ENCODE measurements around the gene ZFR2.
"Not testable (repeated sequence)": the region's sequence is repeated elsewhere in the genome, so short reads cannot be mapped to it uniquely, and the experiment has no call there.

The ZFR2 gene

GRCh38 chr19:3868770-3869456 lies at the start of gene ZFR2:
TSS of gene ZFR2 (minus strand) at chr19:3869038. CDS start at chr19:3869017, 21 bp downstream.
- DNase-seq (ENCODE audit: low read depth): peak; percentile 21

DNA sequence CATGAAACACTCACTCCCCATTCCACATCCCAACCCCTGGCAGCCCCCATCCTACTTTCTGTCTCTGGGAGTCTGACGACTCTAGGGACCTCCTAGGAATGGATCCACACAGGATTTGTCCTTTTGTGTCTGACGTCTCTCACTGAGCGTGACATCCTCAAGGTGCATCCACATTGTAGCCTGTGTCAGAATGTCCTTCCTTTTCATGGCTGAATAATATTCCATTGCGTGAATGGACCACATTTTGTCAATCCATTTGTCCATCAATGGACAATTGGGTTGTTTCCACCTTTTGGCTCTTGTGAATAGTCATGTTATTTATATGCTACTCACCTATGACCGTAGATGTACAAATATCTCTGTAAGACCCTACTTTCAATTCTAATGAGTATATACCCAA lies 47.2 kb upstream of the ZFR2 start:
- DNase-seq (ENCODE audit: low read depth): no peak

- no peak for DNase-seq (ENCODE audit: low read depth)
Observed at GRCh38 chr19:3914199-3914598, 45.4 kb upstream of the ZFR2 start.

DNA sequence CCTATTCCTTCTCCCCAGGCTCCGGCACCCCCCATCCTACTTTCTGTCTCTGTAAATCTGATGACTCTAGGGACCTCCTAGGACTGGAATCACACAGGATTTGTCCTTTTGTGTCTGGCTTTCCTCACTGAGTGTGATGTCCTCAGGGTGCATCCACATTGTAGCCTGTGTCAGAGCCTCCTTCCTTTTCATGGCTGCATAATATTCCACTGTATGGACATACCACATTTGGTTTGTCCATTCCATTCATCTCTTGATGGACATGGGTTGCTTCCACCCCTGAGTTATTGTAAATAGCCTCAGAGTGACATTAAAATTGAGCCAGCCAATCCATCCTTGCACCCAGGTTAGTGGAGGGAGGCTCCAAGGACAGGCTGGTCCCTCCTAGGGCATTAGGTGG lies 41.3 kb upstream of the ZFR2 start:
- DNase-seq (ENCODE audit: low read depth): no peak

DNA sequence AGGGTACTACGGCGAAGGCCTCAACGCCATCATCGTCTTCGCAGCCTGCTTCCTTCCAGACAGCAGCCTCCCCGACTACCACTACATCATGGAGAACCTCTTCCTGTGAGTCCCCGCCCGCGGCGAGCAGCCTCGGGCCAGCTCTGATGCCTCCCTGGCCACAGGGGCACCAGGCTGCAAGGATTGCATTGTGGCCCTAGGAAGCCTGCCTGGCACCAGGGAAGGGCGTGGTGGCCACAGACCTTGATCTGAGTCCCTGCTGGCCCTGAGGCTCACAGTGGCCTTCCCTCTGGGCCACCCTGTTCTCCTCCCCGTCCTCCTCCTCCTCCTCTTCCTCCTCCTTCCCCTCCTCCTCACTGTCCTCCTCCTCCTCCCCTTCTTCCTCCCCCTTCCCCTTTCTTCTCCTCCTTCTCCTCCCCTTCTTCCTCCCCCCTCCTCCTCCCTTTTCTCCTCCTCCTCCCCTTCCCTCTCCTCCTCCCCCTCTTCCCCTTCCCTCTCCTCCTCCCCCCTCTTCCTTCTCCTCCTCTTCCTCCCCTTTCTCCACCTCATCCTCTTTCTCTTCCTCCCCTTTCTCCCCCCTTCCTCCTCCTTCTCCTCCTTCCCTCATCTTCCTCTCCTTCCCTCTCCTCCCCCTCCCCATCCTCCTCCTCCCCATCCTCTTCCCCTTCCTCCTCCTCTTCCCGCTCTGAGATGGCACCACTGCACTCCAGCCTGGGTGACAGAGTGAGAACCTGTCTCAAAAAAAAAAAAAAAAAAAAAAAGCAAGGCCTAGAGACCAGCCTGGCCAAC lies 39.6 kb upstream of the ZFR2 start:
- DNase-seq (ENCODE audit: low read depth): no peak

DNA sequence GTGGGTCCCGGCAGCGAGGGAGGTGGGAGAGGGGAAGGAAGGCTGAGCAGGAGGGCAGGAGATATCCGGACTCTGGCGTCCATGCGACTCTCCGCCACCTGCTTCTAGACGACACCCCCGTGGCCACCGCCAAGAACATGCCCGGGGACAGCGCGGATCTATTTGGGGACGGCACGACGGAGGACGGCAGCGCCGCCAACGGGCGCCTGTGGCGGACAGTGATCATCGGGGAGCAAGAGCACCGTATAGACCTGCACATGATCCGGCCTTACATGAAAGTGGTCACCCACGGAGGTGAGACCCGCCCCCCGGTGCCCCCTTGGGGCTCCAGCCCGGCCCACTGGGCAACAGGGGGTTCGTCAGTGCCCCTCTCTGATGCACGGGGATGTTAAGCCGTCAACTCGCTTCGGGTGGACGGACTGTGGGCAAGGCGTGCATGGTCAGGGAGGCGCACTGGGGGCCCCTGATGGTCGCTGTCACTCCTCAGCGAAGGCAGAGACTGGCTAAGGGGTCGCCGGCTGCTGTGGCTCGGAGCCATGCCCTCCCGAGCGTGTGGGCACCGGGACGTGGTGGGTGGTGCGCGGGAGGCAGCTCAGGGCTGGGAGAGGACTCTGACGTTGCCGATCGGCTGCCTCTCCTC lies 38.9 kb upstream of the ZFR2 start:
- no peak for DNase-seq (ENCODE audit: low read depth)

DNA sequence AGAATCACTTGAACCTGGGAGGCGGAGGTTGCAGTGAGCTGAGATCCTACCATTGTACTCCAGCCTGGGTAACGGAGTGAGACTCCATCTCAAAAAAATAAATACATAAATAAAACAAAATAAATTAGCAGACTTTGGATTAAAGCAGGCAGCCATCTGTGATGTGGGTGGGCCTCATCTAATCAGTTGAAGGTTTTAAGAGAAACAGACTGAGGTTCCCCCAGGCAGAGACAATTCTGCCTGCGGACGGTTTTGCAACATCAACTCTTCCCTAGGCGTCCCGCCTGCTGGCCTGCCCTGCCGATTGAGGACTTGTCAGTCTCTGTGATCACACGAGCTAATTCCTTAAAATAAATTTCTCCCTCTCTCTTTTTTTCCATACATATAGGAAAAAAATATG lies 35.4 kb upstream of the ZFR2 start:
- no peak for DNase-seq (ENCODE audit: low read depth)

DNA sequence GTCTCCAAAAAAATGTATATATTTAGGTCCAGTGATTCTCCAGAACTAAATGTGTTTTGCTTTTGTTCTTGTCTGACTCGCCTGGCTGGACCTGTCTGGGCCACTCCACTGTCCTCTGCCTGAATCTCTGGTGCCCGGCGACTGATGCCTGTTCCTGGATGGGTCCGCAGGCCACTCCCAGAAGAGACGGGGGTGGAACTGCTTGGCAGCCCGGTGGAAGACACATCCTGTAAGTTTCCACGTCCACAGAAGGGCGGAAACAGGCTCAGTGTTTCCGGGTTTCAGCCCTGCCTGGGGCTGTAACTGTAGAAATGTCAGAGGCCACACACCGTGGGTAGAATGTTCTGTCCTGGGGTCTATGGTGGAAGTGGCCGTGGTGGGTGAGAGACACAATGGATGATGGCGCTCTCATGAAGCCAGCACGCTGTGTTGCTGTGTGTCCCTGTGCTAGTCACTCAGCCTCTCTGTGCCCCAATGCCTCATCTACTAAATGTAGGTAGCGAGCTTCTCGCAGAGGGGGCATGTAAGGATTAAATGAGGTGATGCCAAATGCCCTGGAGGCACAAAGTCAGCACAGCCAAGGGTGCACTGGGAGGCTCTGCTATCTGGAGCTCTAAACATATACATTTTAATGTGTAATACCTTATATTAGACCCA lies 33.6 kb upstream of the ZFR2 start:
- DNase-seq (ENCODE audit: low read depth): no peak

GRCh38 chr19:3899531-3900294 lies 30.9 kb upstream of the ZFR2 start:
- DNase-seq (ENCODE audit: low read depth): no peak

- no peak for DNase-seq (ENCODE audit: low read depth)
Observed at GRCh38 chr19:3898426-3898825, 29.6 kb upstream of the ZFR2 start.

- DNase-seq (ENCODE audit: low read depth): no peak
Observed at GRCh38 chr19:3897936-3898335, 29.1 kb upstream of the ZFR2 start.

GRCh38 chr19:3895788-3896187 lies 26.9 kb upstream of the ZFR2 start:
- DNase-seq (ENCODE audit: low read depth): no peak

DNA sequence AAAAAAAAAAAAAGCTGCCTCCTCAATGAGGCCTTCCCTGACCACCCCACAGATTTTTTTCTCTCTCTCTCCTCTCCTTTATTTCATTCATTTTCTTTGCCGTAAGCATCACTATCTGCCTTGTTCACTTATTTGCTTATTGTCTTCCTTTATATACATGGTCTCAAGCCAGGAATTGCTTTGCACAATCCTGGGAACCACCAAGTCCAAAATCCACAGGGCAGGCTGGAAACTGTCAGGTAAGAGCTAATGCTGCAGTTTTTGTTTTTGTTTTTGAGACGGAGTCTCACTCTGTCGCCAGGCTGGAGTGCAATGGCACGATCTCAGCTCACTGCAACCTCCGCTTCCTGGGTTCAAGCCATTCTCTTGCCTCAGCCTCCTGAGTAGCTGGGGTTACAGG lies 26.1 kb upstream of the ZFR2 start:
- DNase-seq (ENCODE audit: low read depth): not testable (repeated sequence)

GRCh38 chr19:3893509-3894179 lies 24.8 kb upstream of the ZFR2 start:
- DNase-seq (ENCODE audit: low read depth): no peak

GRCh38 chr19:3890591-3890990 lies 21.8 kb upstream of the ZFR2 start:
- no peak for DNase-seq (ENCODE audit: low read depth)

- DNase-seq (ENCODE audit: low read depth): no peak
Observed at GRCh38 chr19:3882041-3882384, 13.2 kb upstream of the ZFR2 start.

GRCh38 chr19:3881272-3882040 lies 12.6 kb upstream of the ZFR2 start:
- no peak for DNase-seq (ENCODE audit: low read depth)

GRCh38 chr19:3880471-3881271 lies 11.8 kb upstream of the ZFR2 start, which contains the start of gene ATCAY:
TSS of gene ATCAY (plus strand) at chr19:3880685. CDS start at chr19:3885768, 5,083 bp downstream.
- DNase-seq (ENCODE audit: low read depth): no peak

- DNase-seq (ENCODE audit: low read depth): no peak
Observed at GRCh38 chr19:3879656-3880055, 10.8 kb upstream of the ZFR2 start.

GRCh38 chr19:3874695-3875094 lies 5.9 kb upstream of the ZFR2 start:
- DNase-seq (ENCODE audit: low read depth): not testable (repeated sequence)

Measured in activated T-cell treated with anti-CD3 and anti-CD28 coated beads for 48 hours (primary cell).